22Rv1 (cell line): ENCODE data around the gene PHACTR1.

ENCODE experiments used
- ZFX ChIP-seq: fragments of 450-650 bp; IDR thresholded peaks from 2 replicates; pipeline ENCODE4 v1.6.1; 2017; ENCODE audit warnings: antibody characterized with exemption, borderline replicate concordance
- TF ChIP-seq, protein P1 (sequence below): fragments of 450-650 bp; IDR thresholded peaks from 2 replicates; pipeline ENCODE4 v1.5.1; 2017; ENCODE audit warnings: mild to moderate bottlenecking

DNA sequence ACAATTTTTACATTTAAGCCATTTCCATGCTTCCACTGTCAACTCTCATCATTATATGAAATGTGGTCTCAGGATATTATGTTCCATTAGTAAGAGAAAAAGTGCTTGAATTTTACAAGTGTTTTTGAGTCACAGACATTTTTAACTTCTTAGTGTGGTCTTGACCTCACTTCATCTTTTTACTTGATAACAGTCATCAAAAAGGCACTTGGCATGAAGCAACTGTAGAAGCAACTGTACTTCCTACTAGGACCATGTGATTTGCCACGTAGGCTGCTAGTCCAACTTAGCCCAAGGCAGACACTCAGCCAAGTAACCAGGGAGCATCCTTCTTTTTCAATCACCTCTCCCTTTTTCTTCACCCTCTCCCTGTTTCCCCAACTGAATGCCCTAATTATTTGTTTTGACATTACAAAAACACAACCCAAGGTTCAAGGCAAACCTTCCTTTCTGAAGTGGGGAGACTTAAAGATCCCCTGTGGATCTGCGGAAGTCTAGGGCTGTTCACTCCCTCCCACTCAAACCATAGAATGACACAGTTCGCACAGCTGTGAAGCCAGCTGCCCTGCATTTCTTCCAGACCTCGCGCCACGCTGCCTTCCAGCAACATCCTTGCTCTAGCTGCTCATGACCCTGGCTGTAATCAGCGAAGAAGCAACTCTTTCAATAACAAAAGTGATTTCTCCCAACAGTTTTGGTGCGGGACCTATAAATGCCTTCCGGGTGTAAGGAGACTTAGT lies 45.0 kb downstream of the PHACTR1 start:
- TF ChIP-seq, protein P1, sequence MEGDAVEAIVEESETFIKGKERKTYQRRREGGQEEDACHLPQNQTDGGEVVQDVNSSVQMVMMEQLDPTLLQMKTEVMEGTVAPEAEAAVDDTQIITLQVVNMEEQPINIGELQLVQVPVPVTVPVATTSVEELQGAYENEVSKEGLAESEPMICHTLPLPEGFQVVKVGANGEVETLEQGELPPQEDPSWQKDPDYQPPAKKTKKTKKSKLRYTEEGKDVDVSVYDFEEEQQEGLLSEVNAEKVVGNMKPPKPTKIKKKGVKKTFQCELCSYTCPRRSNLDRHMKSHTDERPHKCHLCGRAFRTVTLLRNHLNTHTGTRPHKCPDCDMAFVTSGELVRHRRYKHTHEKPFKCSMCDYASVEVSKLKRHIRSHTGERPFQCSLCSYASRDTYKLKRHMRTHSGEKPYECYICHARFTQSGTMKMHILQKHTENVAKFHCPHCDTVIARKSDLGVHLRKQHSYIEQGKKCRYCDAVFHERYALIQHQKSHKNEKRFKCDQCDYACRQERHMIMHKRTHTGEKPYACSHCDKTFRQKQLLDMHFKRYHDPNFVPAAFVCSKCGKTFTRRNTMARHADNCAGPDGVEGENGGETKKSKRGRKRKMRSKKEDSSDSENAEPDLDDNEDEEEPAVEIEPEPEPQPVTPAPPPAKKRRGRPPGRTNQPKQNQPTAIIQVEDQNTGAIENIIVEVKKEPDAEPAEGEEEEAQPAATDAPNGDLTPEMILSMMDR: no peak
- no peak for TF ChIP-seq ZFX
